Measurements from ENCODE around the gene DUSP11. TPM values are rescaled to one million over a fixed set of nuclear protein-coding genes. Genes with fewer than 3 reads are reported as not detected.
"Not testable (repeated sequence)": the region's sequence is repeated elsewhere in the genome, so short reads cannot be mapped to it uniquely, and the experiment has no call there.

The DUSP11 gene
- total RNA-seq, 3 donors from 2014 or later, result 28.8 to 49.9 (median 36.1) TPM

DNA sequence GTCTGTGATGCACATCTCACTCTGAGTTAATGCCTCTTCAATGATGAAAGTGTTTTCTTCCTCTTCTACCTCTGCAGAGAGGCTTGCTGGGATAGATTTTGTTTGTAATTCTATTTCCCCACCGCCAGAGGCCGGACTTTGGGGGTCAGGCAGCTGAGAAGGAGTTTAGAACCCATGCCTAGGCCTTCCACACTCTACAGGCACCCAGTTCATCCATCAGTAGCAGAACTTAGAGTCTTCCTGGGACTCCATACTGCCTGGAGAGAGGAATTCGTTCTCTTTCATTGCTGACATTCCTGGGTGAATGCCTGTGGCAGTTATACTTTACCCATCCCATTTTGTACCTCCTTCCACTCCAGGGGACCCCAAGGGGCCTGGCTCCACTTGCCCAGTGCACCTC is 51.9 kb downstream of the DUSP11 start:
- H3K4me1 ChIP-seq, result no peaks in the 10 kb centered on the region
- no peaks in the 10 kb centered on the region for H3K36me3 ChIP-seq
- TF ChIP-seq, protein P1, sequence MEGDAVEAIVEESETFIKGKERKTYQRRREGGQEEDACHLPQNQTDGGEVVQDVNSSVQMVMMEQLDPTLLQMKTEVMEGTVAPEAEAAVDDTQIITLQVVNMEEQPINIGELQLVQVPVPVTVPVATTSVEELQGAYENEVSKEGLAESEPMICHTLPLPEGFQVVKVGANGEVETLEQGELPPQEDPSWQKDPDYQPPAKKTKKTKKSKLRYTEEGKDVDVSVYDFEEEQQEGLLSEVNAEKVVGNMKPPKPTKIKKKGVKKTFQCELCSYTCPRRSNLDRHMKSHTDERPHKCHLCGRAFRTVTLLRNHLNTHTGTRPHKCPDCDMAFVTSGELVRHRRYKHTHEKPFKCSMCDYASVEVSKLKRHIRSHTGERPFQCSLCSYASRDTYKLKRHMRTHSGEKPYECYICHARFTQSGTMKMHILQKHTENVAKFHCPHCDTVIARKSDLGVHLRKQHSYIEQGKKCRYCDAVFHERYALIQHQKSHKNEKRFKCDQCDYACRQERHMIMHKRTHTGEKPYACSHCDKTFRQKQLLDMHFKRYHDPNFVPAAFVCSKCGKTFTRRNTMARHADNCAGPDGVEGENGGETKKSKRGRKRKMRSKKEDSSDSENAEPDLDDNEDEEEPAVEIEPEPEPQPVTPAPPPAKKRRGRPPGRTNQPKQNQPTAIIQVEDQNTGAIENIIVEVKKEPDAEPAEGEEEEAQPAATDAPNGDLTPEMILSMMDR (IDR thresholded peaks at IDR 0.05), result no peak
- TF ChIP-seq POLR2A (IDR thresholded peaks at IDR 0.05) (no peak), POLR2AphosphoS5 (IDR thresholded peaks at IDR 0.05) (no peak)
- no peaks in the 10 kb centered on the region for H3K27me3 ChIP-seq
- intact Hi-C loops (cut with DNase I; ENCODE audit: low total_unique reads), result no loop called here
- H3K27ac ChIP-seq, result no peak overlapping the region
- DNase-seq (ENCODE audit: low spot score in 2 of 2), result no peak
- no peak overlapping the region for H3K4me3 ChIP-seq
- no peaks in the 10 kb centered on the region for H3K9me3 ChIP-seq

DNA sequence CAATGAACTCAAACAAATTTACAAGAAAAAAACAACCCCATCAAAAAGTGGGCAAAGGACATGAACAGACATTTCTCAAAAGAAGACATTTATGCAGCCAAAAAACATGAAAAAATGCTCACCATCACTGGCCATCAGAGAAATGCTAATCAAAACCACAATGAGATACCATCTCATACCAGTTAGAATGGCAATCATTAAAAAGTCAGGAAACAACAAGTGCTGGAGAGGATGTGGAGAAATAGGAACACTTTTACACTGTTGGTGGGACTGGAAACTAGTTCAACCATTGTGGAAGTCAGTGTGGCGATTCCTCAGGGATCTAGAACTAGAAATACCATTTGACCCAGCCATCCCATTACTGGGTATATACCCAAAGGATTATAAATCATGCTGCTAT is 53.2 kb downstream of the DUSP11 start:
- H3K9me3 ChIP-seq; H3K27me3 ChIP-seq; H3K27ac ChIP-seq; intact Hi-C loops (cut with DNase I; ENCODE audit: low total_unique reads); H3K4me3 ChIP-seq; H3K36me3 ChIP-seq; H3K4me1 ChIP-seq; DNase-seq (ENCODE audit: low spot score in 2 of 2): not testable (repeated sequence)

DNA sequence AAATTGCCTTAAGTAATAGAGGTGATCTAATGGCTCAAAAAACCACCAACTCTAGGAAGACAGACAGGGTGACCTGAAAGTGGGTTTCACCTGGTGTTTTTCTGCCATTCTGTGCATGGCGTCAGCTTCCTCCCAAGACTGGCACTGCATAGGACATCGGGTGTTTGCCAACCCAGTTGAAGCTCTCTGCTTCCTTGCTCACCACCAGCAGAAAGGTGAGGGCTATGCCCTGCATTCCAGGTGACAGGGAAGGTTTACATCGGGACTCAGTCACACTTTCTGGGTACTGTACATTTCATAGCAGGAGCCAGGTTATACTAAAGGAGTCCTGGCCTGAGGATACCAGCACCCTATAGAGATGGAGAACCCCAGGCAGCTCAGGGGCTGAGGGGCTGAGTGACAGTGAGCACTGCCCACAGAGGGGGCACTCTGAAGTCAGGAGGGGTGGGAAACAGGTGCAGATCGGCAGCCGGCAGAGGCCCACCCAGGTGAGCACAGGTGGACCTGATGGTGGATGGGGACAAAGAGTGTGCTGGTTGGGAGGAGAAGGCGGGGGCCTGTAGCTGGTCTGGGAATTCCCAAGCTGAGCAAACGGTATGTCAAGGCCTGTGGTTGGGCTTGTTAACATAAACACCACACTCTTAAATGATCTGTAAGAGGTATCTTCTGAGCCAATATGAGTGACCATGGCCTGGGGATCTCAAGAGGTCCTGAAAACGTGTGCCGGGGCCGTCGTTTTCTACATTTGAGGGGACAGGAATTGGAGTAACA is 60.9 kb downstream of the DUSP11 start:
- H3K4me3 ChIP-seq, result no peak overlapping the region
- no peaks in the 10 kb centered on the region for H3K9me3 ChIP-seq
- intact Hi-C loops (cut with DNase I; ENCODE audit: low total_unique reads), result no loop called here
- H3K36me3 ChIP-seq, result no peaks in the 10 kb centered on the region
- H3K27me3 ChIP-seq, result no peaks in the 10 kb centered on the region
- H3K4me1 ChIP-seq, result no peaks in the 10 kb centered on the region
- DNase-seq (ENCODE audit: low spot score in 2 of 2), result no peak
- H3K27ac ChIP-seq, result no peak overlapping the region
- TF ChIP-seq, protein P1 (IDR thresholded peaks at IDR 0.05), result no peak
- TF ChIP-seq POLR2AphosphoS5 (IDR thresholded peaks at IDR 0.05), result no peak
- TF ChIP-seq POLR2A (IDR thresholded peaks at IDR 0.05), result no peak

DNA sequence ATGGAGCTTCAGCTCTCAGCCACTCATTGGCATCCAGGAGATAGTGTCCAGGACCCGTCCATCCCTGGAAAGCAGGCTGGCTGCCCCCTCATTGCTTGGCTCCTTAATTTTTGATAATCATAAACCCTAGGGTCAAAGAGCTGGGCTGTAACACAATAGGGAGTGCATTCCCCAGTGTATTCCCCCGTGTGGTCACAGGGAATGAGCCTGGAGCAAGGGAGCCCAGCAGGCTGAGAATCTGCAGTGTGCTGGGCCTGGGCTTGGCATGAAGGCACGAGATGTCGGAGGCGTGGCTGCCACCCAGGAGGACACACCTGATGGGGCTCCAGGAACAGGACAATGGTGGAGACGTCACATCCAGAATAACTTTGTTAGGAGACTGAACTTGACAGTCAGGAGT is 61.5 kb downstream of the DUSP11 start:
- TF ChIP-seq POLR2A (IDR thresholded peaks at IDR 0.05) (no peak), POLR2AphosphoS5 (IDR thresholded peaks at IDR 0.05) (no peak)
- TF ChIP-seq, protein P1 (IDR thresholded peaks at IDR 0.05), result no peak
- Histone ChIP-seq H3K4me3 (no peak overlapping the region), H3K27ac (no peak overlapping the region), H3K36me3 (no peaks in the 10 kb centered on the region), H3K9me3 (no peaks in the 10 kb centered on the region), H3K4me1 (no peaks in the 10 kb centered on the region), H3K27me3 (no peaks in the 10 kb centered on the region)
- no peak for DNase-seq (ENCODE audit: low spot score in 2 of 2)
- intact Hi-C loops (cut with DNase I; ENCODE audit: low total_unique reads), result no loop called here

DNA sequence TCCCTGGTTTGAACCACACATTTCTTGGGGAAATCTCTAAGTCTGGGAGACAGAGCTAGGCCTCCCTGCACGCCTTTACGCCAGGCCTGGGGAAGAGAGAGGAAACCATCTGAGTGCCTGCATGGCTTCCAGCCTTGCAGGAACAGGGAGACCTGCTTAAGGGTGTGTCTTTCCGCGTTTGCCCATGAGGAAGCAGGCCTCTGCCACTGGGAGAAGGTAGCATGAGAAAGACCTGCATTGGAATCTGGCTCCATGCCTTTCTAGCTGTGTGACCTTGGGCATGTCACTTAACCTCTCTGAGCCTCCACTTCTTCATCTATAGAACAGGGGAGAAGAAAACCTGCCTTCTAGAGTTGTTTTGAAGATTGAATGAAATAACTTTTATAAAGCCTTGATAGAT is 62.2 kb downstream of the DUSP11 start:
- H3K4me1 ChIP-seq; H3K27ac ChIP-seq; H3K4me3 ChIP-seq; H3K9me3 ChIP-seq; DNase-seq (ENCODE audit: low spot score in 2 of 2); H3K36me3 ChIP-seq; H3K27me3 ChIP-seq; intact Hi-C loops (cut with DNase I; ENCODE audit: low total_unique reads): not testable (repeated sequence)

DNA sequence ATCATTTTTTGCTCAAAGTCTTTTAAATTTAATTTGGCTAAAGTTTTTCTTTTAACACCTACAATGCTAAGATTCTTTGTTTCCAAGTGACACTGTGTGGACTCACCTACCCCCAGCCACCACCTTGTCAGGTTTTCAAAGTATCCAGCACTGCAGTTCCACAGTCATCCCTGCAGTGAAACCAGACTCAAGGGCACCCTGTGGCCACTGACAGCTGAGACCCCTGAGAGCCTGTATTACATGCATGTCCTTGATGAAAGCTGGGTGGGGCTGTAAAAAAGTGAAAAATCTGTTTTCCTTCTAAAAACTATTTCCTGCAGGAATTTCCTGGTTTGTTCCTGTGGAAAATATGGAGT is 62.7 kb downstream of the DUSP11 start:
- TF ChIP-seq, protein P1 (IDR thresholded peaks at IDR 0.05), result no peak
- TF ChIP-seq POLR2A (IDR thresholded peaks at IDR 0.05) (no peak), POLR2AphosphoS5 (IDR thresholded peaks at IDR 0.05) (no peak)
- Histone ChIP-seq H3K27me3 (no peaks in the 10 kb centered on the region), H3K27ac (peak overlapping the region in 1 of 2 donors; percentile 6), H3K36me3 (no peaks in the 10 kb centered on the region), H3K4me1 (no peaks in the 10 kb centered on the region), H3K4me3 (no peak overlapping the region), H3K9me3 (no peaks in the 10 kb centered on the region)
- intact Hi-C loops (cut with DNase I; ENCODE audit: low total_unique reads), result no loop called here
- no peak for DNase-seq (ENCODE audit: low spot score in 2 of 2)
